GM13977 (cell line): ENCODE measurements around the gene DNTT.

Experiments used
- DNase-seq: peaks from one replicate; pipeline ENCODE4 v3.0.0; 2012; ENCODE audit warnings: low spot score
- CTCF ChIP-seq: IDR thresholded peaks from 2 replicates; pipeline ENCODE4 v1.5.1; 2012; ENCODE audit warnings: mild to moderate bottlenecking, control low read depth; ENCODE audit not compliant: insufficient read depth; ENCODE audit errors: extremely low read depth, missing control alignments
- in situ Hi-C: fragments of 300-500 bp; cut with MboI; formaldehyde crosslinking; loops from one replicate; pipeline ENCODE4 v1.12.0; 2022; ENCODE audit warnings: low sequenced_read_pairs, low pct_unique_long_range_greater_than_20kb, mixed read lengths, inconsistent platforms; ENCODE audit not compliant: unreplicated experiment

DNTT gene

GRCh38 chr10:96344178-96344577 is 39.9 kb downstream of the DNTT start:
- in situ Hi-C loops, result loop anchor here (25.0 kb wide), 1 partner anchor 332 kb away; no protein-coding TSS in a partner anchor
- no peak for TF ChIP-seq CTCF
- DNase-seq, result no peak

GRCh38 chr10:96345222-96345621 is 41.0 kb downstream of the DNTT start:
- TF ChIP-seq CTCF, result no peak
- DNase-seq, result no peak
- in situ Hi-C loops, result loop anchor here (25.0 kb wide), 1 partner anchor 333 kb away; no protein-coding TSS in a partner anchor

GRCh38 chr10:96346295-96346694 is 42.1 kb downstream of the DNTT start:
- DNase-seq, result no peak
- no peak for TF ChIP-seq CTCF
- in situ Hi-C loops, result loop anchor here (25.0 kb wide), 1 partner anchor 334 kb away; no protein-coding TSS in a partner anchor

- in situ Hi-C loops, result no loop called here
- no peak for DNase-seq
- no peak for TF ChIP-seq CTCF
These were observed 47.8 kb downstream of the DNTT start for GRCh38 chr10:96352027-96352426.

- TF ChIP-seq CTCF, result no peak
- in situ Hi-C loops, result no loop called here
- no peak for DNase-seq
These were observed 48.3 kb downstream of the DNTT start for GRCh38 chr10:96352582-96352981.

- in situ Hi-C loops, result no loop called here
These were observed 52.9 kb downstream of the DNTT start for GRCh38 chr10:96357038-96357620.

More at GRCh38 chr10:96357038-96357620, 52.9 kb downstream of the DNTT start:
- DNase-seq, result no peak
- no peak for TF ChIP-seq CTCF
